ENCODE measurements around the gene VPS36. TPM values are rescaled to one million over a fixed set of nuclear protein-coding genes. Genes with fewer than 3 reads are reported as not detected.

Gene VPS36
- total and polyA plus RNA-seq, 2 of the 4 experiments (the other 2 are of a cell fraction): 14.8 to 16.7 TPM

- Histone ChIP-seq H2BK5ac (ENCODE audit: low read depth, low read length, poor library complexity, severe bottlenecking) (no peak overlapping the region), H3K9me1 (ENCODE audit: insufficient read depth, low read length) (no peaks in the 10 kb centered on the region; the same call in 1 of the 2 replicates), H2BK120ac (ENCODE audit: low read depth, low read length) (no peak overlapping the region), H2BK20ac (ENCODE audit: low read depth, low read length) (no peak overlapping the region), H3K56ac (ENCODE audit: extremely low read depth, insufficient read depth, low read length) (no peak overlapping the region), H3K79me1 (ENCODE audit: low read depth in 1 of 2, low read length in 2 of 2) (no peaks in the 10 kb centered on the region), H3K14ac (replicated peaks; ENCODE audit: low read depth, low read length) (no peak overlapping the region), H3K23ac (ENCODE audit: low read depth, low read length) (no peak overlapping the region), H4K5ac (ENCODE audit: low read depth, low read length) (no peak overlapping the region), H4K20me1 (ENCODE audit: insufficient read depth, low read length) (no peaks in the 10 kb centered on the region), H4K8ac (ENCODE audit: low read depth in 2 of 2, low read length in 2 of 2) (no peak overlapping the region), H3K18ac (ENCODE audit: low read depth, low read length) (no peak overlapping the region), H2AK5ac (ENCODE audit: low read depth, low read length) (no peak overlapping the region), H3K27ac (ENCODE audit: insufficient read depth, low read length) (no peak overlapping the region), H4K91ac (ENCODE audit: insufficient read depth, low read depth, low read length) (no peak overlapping the region), H3K4me1 (ENCODE audit: control insufficient read depth, insufficient read depth, low read length) (no peaks in the 10 kb centered on the region), H3K4ac (ENCODE audit: low read depth, low read length) (no peak overlapping the region), H3K4me3 (ENCODE audit: insufficient read depth, low read depth, low read length) (no peak overlapping the region), H3K9ac (ENCODE audit: low read depth, low read length) (no peak overlapping the region), H2BK15ac (ENCODE audit: low read depth, low read length) (no peak overlapping the region), H3K36me3 (ENCODE audit: control insufficient read depth, insufficient read depth, low read length) (no peaks in the 10 kb centered on the region), H3K27me3 (ENCODE audit: control insufficient read depth, insufficient read depth, low read length) (no peaks in the 10 kb centered on the region), H2AFZ (replicated peaks; ENCODE audit: low read length, poor library complexity) (no peak overlapping the region), H3K4me2 (ENCODE audit: low read depth, low read length) (no peak overlapping the region), H2AK9ac (replicated peaks; ENCODE audit: low read depth, low read length, poor library complexity) (no peak overlapping the region), H3K9me3 (ENCODE audit: control insufficient read depth, insufficient read depth, low read length) (no peaks in the 10 kb centered on the region)
- 88% methylated on average over 1 of the region's 2 CpGs; no CpG with 5 or more reads in 1 of the 2 experiments for WGBS, 2 experiments (ENCODE audit: extremely low coverage in 2 of 2, insufficient read length in 1 of 2)
- DNase-seq: no peak
- CTCF ChIA-PET: interaction anchor here (0.6 kb wide), 1 partner anchor 1783 kb away, joined by 3 read pairs; no protein-coding TSS in a partner anchor
- TF ChIP-seq RAD21 (IDR thresholded peaks at IDR 0.05; ENCODE audit: low read length) (no peak), NFE2L2 (IDR thresholded peaks at IDR 0.05; ENCODE audit: low read depth, low read length) (no peak), USF2 (IDR thresholded peaks at IDR 0.05; ENCODE audit: low read depth, low read length) (no peak), RCOR1 (IDR thresholded peaks at IDR 0.05; ENCODE audit: insufficient replicate concordance, low read length) (no peak), MAZ (IDR thresholded peaks at IDR 0.05; ENCODE audit: borderline replicate concordance, low read depth, low read length) (no peak), ELK1 (IDR thresholded peaks at IDR 0.05; ENCODE audit: borderline replicate concordance, low read depth, low read length) (no peak), CEBPB (IDR thresholded peaks at IDR 0.05; ENCODE audit: low read depth, low read length) (no peak), MXI1 (IDR thresholded peaks at IDR 0.05; ENCODE audit: borderline replicate concordance, low read depth, low read length) (no peak), CTCF (conservative IDR thresholded peaks at IDR 0.05; ENCODE audit: low read depth, low read length) (no peak), SMC3 (IDR thresholded peaks at IDR 0.05; ENCODE audit: low read depth, low read length) (no peak), MAFK (IDR thresholded peaks at IDR 0.05; ENCODE audit: low read depth, low read length) (no peak), FOS (IDR thresholded peaks at IDR 0.05; ENCODE audit: low read depth, low read length) (no peak), POLR2A (IDR thresholded peaks at IDR 0.05; ENCODE audit: low read depth, low read length) (no peak), RFX5 (IDR thresholded peaks at IDR 0.05; ENCODE audit: low read depth, low read length) (no peak), CHD1 (IDR thresholded peaks at IDR 0.05; ENCODE audit: low read depth, low read length) (no peak), BHLHE40 (IDR thresholded peaks at IDR 0.05; ENCODE audit: low read depth, low read length) (no peak)
- POLR2A ChIA-PET (ENCODE audit: unreplicated experiment): no interaction called here
- dilution Hi-C loops (cut with HindIII; ENCODE audit: low sequenced_read_pairs, unreplicated experiment): no loop called here
- no peak for ATAC-seq (ENCODE audit: low read depth)
- intact Hi-C loops (cut with micrococcal nuclease): no loop called here
- BruUV-seq (replicated peaks): no TSS peak
- in situ Hi-C loops (cut with MboI; ENCODE audit: low sequenced_read_pairs): no loop called here
Measured at GRCh38 chr13:52394586-52394985, 55.8 kb downstream of the VPS36 start.

Data from IMR-90 (cell line).